Body of pancreas (tissue), 4 donors: ENCODE measurements around the gene RETNLB. TPM values are rescaled to one million over a fixed set of nuclear protein-coding genes. Genes with fewer than 3 reads are reported as not detected.

ENCODE experiments used
- ATAC-seq: fragments of 150-250 bp; one replicate; pipeline ENCODE4 v1.9.1; 2016
- DNase-seq, 4 donors: peaks; one replicate each; pipeline ENCODE4 v3.0.0-alpha.2; 2019
- H3K27ac ChIP-seq, 4 donors: fragments of 200-600 bp; sonication (generic); 1 replicate in 3 of 4; 2 replicates in 1 of 4; pipeline versions ENCODE4 v1.5.1 to v1.6.1; 2016 to 2019; ENCODE audit warnings: mild to moderate bottlenecking in 1 of 4, mixed read lengths in 1 of 4, moderate library complexity in 1 of 4
- H3K27me3 ChIP-seq, 2 donors: fragments of 200-600 bp; sonication (generic); one replicate each; pipeline ENCODE4 v1.6.0; 2016; ENCODE audit warnings: mild to moderate bottlenecking in 1 of 2
- H3K36me3 ChIP-seq, 2 donors: fragments of 200-600 bp; sonication (generic); replicated peaks in 1 of 2; 2 replicates each; pipeline ENCODE4 v1.5.1; 2016; ENCODE audit warnings: low read depth in 2 of 2; ENCODE audit not compliant: insufficient read depth in 1 of 2
- H3K4me1 ChIP-seq: fragments of 200-600 bp; sonication (generic); one replicate; pipeline ENCODE4 v1.6.0; 2016
- H3K4me3 ChIP-seq, 2 donors: fragments of 200-600 bp; sonication (generic); 1 replicate in 1 of 2; 2 replicates in 1 of 2; pipeline ENCODE4 v1.5.1; 2016 to 2019
- H3K9me3 ChIP-seq, 3 donors: fragments of 200-600 bp; sonication (generic); 1 replicate in 2 of 3; 2 replicates in 1 of 3; pipeline ENCODE4 v1.5.1; 2016
- POLR2A ChIP-seq, 3 donors: fragments of 450-650 bp; IDR thresholded peaks; one replicate each; pipeline ENCODE4 v1.6.1; 2016; ENCODE audit warnings: antibody characterized with exemption in 3 of 3, mild to moderate bottlenecking in 2 of 3
- WGBS, 2 donors: methylation state at CpG; one replicate each; pipeline ENCODE4 v1.1.5; 2017; 5-methylcytosine and 5-hydroxymethylcytosine counted together
- intact Hi-C: fragments of 100-400 bp; cut with DNase I; formaldehyde crosslinking; loops from one replicate; pipeline ENCODE4 v1.15.1; 2023
- total RNA-seq, 2 donors: library from RNA; depleted of rRNA; stranded (reverse); fragments of >200 nt; gene quantifications; one replicate each; pipeline ENCODE4 v1.1.0, GENCODE V29; 2016
- TF ChIP-seq, protein P1 (sequence below), 7 experiments: fragments of 450-650 bp in 4 of 7; fragments of 200-600 bp in 3 of 7; sonication (generic) in 3 of 7; IDR thresholded peaks; one replicate each; pipeline ENCODE4 v1.5.1; 2016 to 2019; ENCODE audit warnings: antibody characterized with exemption in 7 of 7

The RETNLB gene, protein sequence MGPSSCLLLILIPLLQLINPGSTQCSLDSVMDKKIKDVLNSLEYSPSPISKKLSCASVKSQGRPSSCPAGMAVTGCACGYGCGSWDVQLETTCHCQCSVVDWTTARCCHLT
- not detected for total RNA-seq

- WGBS, 2 donors: 14 to 15% methylated on average over 3 of the region's 3 CpGs
- no peak within 1 kb of the TSS for H3K4me3 ChIP-seq
- H3K4me1 ChIP-seq: peaks cover 15% of the 10 kb centered on the region
- no peaks in the 10 kb centered on the region for H3K27me3 ChIP-seq
- no peaks in the 10 kb centered on the region for H3K9me3 ChIP-seq
- intact Hi-C loops: no loop called here
- TF ChIP-seq, protein P1, sequence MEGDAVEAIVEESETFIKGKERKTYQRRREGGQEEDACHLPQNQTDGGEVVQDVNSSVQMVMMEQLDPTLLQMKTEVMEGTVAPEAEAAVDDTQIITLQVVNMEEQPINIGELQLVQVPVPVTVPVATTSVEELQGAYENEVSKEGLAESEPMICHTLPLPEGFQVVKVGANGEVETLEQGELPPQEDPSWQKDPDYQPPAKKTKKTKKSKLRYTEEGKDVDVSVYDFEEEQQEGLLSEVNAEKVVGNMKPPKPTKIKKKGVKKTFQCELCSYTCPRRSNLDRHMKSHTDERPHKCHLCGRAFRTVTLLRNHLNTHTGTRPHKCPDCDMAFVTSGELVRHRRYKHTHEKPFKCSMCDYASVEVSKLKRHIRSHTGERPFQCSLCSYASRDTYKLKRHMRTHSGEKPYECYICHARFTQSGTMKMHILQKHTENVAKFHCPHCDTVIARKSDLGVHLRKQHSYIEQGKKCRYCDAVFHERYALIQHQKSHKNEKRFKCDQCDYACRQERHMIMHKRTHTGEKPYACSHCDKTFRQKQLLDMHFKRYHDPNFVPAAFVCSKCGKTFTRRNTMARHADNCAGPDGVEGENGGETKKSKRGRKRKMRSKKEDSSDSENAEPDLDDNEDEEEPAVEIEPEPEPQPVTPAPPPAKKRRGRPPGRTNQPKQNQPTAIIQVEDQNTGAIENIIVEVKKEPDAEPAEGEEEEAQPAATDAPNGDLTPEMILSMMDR (IDR thresholded peaks at IDR 0.05): no peak
- TF ChIP-seq POLR2A (IDR thresholded peaks at IDR 0.05): no peak
- peak; percentile 74 to 93 (median 84) for DNase-seq
- H3K27ac ChIP-seq: peak within 1 kb of the TSS in 2 of 4 donors; percentile 4 to 32
- ATAC-seq: peak; percentile 90
- H3K36me3 ChIP-seq: no peaks in the 10 kb centered on the region
Measured at GRCh38 chr3:108757404-108757982, at the start of gene RETNLB. Gene RETNLB (minus strand): TSS chr3:108757410. CDS start chr3:108757185, 225 bp downstream.

- peak in 1 of 4 donors; percentile 6 for DNase-seq
- Histone ChIP-seq H3K36me3 (no peaks in the 10 kb centered on the region), H3K4me3 (no peak overlapping the region), H3K27me3 (no peaks in the 10 kb centered on the region), H3K9me3 (no peaks in the 10 kb centered on the region), H3K27ac (no peak overlapping the region), H3K4me1 (no peaks in the 10 kb centered on the region)
- TF ChIP-seq, protein P1 (IDR thresholded peaks at IDR 0.05): no peak
- no peak for TF ChIP-seq POLR2A (IDR thresholded peaks at IDR 0.05)
- no peak for ATAC-seq
- intact Hi-C loops: no loop called here
- 70 to 73% methylated on average over 4 of the region's 4 CpGs for WGBS, 2 donors
Measured at GRCh38 chr3:108806316-108806715, 49.1 kb upstream of the RETNLB start.

DNA sequence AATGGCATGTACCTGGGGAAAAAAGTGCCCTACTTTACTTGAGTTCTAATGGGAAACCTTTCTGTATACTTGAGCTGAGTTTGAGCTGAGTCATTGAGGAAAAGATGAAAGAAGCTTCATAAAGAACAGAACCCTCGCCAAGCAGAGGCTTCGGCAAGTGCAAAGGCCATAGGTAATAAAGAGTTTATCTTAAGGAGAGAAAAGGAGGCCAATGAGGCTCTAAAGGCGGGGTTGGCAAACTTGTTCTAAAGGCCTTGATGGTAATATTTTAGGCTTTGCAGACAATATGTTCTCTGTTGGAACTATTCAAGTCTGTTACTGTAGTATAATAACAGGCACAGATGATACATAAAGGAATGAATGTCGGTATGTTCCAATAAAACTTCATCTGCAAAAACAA lies 47.8 kb upstream of the RETNLB start:
- Histone ChIP-seq H3K4me1 (no peaks in the 10 kb centered on the region), H3K27me3 (no peaks in the 10 kb centered on the region), H3K9me3 (no peaks in the 10 kb centered on the region), H3K27ac (no peak overlapping the region), H3K36me3 (no peaks in the 10 kb centered on the region), H3K4me3 (no peak overlapping the region)
- ATAC-seq (no peak), DNase-seq (no peak)
- intact Hi-C loops: no loop called here
- WGBS, 2 donors: 90 to 93% methylated on average over 4 of the region's 4 CpGs
- TF ChIP-seq, protein P1 (IDR thresholded peaks at IDR 0.05): no peak
- TF ChIP-seq POLR2A (IDR thresholded peaks at IDR 0.05): no peak

- no peak for ATAC-seq
- no peaks in the 10 kb centered on the region for H3K9me3 ChIP-seq
- no peak overlapping the region for H3K4me3 ChIP-seq
- H3K4me1 ChIP-seq: no peaks in the 10 kb centered on the region
- no peak for DNase-seq
- TF ChIP-seq POLR2A (IDR thresholded peaks at IDR 0.05): no peak
- TF ChIP-seq, protein P1 (IDR thresholded peaks at IDR 0.05): no peak
- intact Hi-C loops: no loop called here
- H3K36me3 ChIP-seq: no peaks in the 10 kb centered on the region
- no peaks in the 10 kb centered on the region for H3K27me3 ChIP-seq
- 76 to 78% methylated on average over 2 of the region's 2 CpGs for WGBS, 2 donors
- no peak overlapping the region for H3K27ac ChIP-seq
Measured at GRCh38 chr3:108804437-108804836, 47.2 kb upstream of the RETNLB start.

DNA sequence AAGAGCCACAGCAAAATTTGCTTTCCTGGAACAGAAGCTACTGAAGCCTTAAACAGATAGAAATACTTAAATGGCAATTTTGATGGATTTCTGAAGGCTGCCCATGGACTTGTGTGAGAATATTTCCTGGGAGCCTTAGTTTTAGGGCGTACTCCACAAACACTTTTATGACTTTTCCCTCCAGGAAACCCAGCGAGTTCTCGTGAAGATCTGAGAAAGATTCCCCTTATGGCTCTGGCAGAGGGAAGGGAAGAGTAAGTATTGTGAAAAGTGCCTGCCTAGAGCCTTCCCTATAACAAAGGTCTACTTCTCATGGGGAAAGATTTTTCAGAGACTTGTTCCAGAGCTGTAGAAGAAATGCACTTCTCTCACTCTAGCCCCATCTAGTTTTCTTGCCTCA lies 34.3 kb upstream of the RETNLB start:
- intact Hi-C loops: no loop called here
- no peaks in the 10 kb centered on the region for H3K27me3 ChIP-seq
- no peak for DNase-seq
- no peak overlapping the region for H3K27ac ChIP-seq
- no peaks in the 10 kb centered on the region for H3K36me3 ChIP-seq
- no peak overlapping the region for H3K4me3 ChIP-seq
- TF ChIP-seq, protein P1 (IDR thresholded peaks at IDR 0.05): no peak
- TF ChIP-seq POLR2A (IDR thresholded peaks at IDR 0.05): no peak
- H3K9me3 ChIP-seq: no peaks in the 10 kb centered on the region
- no peaks in the 10 kb centered on the region for H3K4me1 ChIP-seq
- no peak for ATAC-seq
- WGBS, 2 donors: 39 to 55% methylated on average over 3 of the region's 3 CpGs
